ENCODE results near the gene CPN2. TPM values are rescaled to one million over a fixed set of nuclear protein-coding genes. Genes with fewer than 3 reads are reported as not detected.

The CPN2 gene
- total RNA-seq, 1 donor from 2014 or later = not detected

DNA sequence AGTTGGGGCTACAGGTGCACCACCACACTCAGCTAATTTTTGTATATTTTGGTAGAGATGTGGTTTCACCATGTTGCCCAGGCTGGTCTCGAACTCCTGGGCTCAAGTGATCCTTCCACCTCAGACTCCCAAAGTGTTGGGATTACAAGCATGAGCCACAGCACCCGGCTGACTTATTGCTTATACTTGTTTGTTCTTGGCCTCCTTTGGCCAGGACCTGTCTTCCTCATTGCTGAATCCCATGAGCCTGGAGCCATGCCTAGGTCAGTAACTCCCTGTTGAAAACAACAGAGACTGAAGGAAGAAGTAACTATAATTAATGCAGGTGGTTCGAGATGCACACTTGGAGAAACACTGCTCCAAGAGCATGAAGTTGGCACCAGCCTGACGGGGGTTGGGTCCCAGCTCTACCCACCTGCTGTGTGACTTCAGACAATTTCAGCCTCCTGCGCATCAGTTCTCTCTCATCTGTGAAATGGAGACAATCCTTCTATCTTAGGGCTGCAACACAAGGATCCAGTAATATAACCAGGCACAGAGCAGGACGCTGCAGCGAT lies 38.9 kb downstream of the CPN2 start:
- ATAC-seq = no peak

DNA sequence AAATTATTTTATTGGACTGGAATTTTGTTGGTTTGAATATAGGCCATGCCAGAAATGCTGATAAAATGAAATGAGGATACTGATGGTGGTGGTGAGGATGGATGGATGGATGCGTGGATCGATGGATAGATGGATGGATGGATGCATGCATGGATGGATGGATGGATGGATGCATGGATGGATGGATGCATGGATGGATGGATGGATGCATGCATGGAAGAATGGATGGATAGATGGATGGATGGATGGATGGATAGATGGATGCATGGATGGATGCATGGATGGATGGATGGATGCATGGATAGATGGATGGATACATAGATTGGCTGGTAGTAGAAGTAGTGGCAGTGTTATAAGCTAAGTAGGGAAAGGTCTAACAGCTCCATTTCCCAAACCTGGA lies 40.1 kb downstream of the CPN2 start:
- ATAC-seq = no peak

DNA sequence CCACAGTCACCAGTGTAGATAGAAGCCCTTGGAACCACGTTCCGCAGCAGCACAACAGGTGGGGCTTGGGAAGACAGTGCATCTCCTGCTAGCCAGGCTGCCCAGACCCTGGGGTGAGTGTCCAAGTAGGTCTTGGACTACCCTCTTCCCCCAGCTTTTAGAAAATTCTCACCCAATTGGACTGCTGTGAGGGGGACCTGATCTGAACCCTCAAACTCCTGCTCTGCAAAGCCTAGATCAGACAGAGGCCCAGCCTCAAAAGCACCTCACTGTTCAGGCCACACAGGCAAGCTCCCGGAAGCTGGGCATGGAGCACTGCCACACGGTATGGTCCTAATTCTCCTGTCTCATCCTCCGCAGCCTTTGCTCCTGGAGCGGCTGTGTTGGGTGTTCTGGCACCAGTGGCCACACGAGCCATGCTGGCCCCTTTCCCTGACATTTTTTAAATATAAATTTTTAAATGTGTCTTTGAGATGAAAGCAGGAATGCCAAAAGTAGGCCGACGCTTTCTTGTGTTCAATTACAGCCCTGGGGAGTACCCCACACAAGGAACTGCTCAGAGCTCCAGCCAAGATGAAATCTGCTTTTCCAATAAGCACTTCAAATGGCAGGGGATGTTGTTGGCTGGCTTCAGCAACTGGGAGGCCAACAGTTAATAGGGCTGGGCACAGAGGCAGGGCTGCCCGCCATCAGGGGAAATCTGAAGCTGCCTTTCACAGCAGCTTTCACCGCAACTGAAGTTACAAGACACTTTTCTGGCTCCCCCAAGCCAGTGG lies 40.9 kb downstream of the CPN2 start:
- ATAC-seq = no peak

DNA sequence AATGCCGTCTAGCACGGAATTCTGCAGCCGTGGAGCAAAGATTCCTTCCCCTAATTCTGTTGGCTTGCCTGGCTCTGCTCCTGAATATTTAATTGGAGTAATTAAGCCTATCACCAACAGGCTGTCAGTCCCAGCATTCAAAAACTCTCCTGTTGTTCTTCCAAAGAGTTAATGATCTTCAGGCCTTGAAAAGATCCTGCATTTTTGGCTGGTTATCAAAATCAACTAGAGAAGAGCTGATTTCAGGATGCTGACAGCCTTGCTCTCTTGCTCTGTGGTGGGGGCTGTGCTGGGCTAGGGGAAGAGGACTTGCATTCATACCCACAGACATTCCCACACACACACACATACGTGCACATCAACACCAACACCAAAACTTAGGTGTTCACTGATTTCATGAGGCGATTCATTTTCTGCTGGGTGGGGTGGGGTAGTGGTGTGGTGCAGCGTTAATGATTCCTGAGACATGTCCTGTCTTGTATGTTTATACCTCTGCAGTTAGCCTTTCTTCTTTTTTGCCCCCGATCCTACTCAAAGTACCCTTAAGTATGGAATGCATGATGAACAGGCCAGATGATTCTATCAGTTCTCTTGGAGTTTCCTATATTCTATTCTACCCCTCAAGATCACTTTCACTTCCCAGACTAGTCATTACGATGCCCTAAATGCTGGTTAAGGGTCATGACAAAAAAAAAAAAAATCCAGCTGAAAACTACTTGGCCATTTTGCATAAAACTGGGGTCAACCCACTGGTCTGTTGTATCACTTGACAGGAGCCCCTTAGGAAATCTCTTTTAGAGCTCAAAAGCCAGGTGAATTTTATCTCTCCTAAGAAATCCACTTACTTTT lies 42.3 kb downstream of the CPN2 start:
- ATAC-seq = no peak

DNA sequence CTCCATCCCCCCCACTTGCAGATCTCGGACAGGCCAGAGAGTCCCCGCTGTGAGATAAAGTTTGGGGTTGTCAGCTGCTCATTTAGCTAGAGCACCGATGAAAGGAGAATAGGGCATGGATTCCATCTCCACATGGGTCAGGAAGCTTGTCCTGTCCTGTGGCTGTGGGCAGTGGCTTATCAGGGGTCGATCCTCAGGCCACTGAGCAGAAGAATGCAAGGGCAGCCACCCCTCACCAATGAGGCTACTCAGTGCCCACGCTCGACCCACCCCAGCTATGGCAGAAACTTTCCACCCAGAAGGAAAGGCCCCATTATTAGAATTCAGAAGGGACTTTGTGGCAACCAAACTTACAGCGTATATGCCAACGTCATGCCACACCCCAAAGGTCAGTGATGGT lies 43.3 kb downstream of the CPN2 start:
- ATAC-seq = no peak

DNA sequence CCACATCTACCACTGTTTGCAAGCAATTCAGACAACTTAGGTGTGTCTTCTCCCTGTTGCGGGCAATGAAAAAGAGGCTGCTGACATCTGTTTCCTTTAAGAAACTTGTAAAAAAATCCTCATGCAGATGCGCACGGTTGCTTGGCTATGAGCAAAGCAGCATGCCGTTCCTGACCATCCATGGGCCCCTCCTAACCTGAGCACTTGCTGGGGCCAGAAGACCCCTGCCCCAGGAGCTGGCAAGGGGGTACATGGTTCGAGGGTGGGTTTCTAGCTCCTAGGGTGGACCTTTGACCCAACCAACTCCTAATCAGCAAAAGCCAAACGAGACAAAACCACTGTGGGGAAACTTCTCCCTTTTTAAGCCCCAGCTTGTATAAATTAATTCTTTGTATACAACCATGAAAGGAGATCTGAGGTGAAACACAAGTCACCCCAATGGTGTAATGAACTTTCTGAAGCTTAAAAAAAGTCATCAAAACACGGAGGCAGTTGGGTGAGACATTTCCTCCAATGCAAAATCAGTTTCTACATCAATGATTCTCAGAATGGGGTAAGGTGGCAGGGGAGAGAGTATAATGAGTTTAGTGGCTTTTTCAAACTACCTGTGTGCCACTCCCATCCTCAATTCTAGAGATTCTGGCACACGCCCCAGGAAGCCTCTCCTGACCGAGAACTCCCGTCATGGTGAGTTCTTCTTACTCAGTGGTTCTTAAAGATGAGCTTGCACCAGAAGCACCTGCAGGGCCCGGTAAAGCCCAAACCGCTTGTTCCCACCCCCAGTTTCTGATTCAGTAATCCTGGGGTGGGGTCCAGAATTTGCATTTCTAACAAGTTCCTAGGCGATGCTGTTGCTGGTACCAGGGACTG lies 44.1 kb downstream of the CPN2 start:
- ATAC-seq = peak; percentile 23

DNA sequence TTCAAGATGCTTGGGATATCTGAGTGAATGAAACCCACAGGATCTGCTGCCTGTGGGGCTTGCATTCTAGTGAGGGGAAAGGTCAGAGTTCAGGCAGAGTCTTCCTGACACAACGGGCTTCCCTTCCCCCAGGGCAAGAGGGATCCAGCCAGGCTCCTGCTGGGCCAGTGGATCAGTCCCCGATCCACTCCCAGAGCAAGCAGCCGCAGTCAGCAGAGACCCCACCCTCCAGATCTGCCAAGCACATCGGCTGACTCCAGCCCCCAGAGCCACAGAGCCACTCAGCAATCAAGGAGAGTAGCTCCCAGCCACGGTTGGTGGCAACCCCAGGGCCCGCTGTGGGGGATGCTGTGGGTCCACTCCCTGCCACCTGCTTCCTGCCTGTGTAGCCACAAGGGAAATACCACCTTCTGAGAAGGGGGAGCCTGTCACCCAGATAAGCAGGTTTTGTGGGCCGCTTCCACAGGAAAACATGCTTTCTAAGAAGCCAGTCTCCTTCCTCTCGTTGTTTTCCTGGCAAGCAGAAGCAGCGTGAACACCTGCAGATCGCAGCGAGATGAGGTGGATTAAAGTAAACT lies 44.9 kb downstream of the CPN2 start:
- ATAC-seq = peak; percentile 17

DNA sequence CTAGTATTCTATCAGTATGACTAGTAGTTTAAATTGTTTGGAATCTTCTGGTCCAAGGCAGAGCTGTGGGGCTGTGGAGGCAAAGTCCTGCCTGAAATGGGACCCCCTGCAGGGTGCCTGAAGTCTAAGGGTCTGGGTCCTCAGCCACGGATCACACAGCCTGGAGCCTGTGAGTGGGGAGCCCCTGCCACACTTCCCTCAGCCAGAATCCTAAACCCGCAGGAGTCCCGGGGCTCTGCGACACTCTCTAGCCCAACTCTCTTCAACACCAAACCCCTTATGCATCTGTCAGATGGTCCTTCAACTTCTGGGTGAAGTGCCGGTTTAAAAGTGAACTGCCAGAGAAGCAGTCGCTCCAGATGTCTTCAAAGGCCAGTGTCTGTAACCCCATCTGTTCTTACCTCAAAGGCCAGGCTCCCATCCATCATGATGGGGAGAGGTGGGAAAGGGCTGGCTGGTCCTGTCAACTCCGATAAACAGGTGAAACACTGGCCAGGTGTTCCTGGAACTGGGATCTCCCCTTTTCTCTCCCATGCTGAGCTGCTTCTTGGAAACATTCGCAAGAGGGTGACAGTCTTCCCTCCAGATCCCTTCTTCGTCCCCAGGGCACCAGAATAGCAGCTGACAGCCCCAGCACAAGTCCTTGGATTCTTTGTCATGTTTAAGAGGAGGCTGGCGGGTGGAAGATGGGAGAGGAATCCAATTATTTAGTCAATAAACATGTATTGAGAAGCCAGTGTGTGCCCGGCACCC lies 45.6 kb downstream of the CPN2 start:
- no peak for ATAC-seq

DNA sequence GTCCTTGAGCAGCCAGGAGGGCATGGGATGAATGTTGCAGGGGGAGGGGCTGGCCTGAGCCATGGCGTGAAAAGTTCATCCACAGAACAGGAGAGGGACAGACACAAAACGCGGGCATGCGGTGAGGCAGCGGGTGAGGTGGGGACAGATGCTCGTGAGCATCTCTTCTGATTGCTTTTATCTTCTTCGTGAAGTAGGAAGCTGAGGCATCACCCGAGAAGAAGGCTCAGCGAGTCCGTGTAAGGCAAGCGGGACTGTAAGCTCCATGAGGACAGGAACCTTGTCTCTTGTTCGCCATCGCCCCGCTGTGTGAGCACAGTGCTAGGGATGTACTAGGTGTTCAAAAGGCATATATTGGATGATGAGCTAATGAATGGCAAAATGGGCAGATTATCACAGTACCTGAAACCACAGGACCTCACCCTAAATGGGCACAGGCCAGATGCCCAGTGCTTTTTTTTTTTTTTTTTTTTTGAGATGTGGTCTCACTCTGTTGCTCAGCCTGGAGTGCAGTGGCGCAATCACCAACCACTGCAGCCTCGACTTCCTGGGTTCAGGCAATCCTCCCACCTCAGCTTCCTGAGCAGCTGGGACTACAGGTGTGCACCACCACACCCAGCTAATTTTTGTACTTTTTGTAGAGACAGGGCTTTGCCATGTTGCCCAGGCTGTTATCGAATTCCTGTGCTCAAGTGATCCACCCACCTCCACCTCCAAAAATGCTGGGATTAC lies 46.8 kb downstream of the CPN2 start:
- no peak for ATAC-seq

DNA sequence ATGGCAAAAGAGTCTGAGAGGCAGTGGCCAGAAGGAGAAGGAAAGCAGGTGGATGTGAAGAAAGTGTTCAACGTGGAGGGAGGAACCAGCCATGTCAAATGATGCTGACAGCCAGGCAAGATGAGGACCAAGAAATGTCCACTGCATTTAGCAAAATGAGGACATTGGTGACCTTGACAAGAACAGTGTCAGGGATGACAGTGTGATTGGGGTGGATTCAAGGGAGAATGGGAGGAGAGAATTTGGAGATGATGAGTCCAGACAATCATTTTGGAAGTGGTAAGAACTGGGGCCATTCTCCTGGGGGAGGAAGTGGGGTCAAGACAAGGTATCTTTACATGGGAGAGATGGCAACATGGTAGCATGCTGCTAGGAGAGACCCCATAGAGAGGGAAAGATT lies 47.4 kb downstream of the CPN2 start:
- ATAC-seq = no peak

DNA sequence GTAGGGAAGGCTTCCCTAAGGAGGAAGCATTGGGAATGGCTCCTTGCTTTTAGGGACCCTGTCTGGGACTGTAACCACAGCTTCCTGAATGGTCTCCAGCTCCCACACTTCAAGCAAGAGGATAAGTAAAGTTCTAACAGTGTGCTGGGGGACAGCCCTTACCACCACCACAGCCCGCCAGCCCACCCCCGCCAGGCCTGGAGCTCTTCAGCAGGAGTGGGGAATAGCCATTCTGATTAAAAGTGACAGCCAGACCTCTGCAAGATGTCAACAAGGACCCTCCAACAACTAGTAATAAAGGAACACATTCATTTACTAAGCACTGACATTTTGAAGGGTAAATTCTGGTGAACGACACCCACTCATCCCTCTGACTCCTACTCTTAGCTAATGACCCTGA lies 49.4 kb downstream of the CPN2 start:
- no peak for ATAC-seq

DNA sequence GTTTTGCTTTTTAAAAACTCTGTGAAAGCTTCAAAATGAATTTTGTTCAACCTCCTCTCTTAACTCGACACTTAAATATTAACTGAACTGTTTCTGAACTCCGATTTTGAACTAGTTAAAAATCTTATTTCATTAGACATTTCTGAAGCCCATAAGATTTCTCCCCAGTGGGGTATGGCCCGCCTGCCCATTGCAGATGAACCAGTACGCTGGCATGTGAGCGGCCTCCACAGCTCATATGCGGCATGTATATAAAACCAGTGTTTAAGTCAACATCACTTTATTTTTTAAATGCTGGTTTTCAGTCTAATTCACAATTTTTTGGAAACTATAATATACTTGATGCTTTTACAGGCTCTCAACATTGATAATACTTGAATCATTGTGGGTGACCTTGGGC lies 50.2 kb downstream of the CPN2 start:
- ATAC-seq = no peak

DNA sequence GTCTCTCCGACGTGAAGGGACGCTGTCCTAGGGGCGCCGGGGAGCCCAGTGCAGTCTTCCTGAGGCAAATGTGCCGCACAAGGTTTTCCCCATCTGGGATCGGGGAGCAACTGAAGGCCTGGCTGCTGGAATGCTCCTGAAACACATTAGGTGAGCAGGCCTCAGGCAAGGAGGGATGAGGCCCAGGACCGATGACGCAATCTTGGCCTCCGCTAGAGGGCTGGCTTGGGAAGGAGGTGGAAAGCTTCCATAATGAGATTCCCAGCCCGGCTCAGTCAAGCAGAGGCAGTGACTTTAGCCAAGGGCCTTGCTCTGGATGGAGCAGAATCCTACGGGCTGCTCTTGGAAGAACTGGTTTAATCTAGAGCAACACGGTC lies 50.8 kb downstream of the CPN2 start:
- peak; percentile 29 for ATAC-seq

DNA sequence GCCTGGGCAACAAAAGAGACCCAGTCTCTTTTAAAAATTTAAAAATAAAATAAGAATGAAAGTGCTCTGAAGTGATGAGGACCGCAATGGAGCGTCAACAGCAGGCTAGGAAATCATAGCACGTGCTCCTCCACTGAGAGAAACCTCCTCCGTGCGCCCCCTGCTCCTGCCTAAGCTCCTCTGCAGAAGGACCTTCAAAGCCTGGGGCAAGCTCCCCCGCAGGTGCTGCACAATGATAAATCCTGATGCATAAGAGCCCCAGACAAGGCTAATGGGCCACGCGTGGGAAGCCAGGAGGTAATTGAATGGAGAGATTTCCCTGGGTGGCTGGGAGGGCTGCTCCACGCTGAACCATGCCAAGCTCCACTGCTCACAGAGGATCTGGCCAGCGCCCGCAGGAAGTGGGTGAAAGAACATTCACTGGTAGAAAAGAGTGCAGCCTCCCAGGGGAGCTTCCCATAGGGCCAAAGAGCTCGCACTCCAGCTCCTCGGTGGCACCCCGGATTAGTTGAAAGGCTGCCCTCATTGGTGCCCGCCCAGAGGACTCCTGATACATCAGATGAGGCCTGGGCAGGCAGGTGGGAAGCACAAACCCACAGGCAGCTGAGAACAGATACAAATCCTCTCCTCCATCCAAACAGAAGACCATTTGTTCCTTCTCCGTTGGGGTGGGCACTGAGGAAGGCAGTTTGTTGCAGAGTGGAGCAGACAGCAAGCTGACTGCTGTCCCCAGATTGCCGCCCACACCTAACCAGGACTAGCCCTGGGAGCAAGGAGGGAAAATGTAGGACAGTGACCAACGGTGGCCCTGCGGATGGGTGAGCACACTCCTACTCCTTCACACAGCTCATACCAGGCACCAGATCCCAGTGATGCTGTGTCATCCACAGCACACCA lies 52.5 kb downstream of the CPN2 start:
- ATAC-seq = no peak

DNA sequence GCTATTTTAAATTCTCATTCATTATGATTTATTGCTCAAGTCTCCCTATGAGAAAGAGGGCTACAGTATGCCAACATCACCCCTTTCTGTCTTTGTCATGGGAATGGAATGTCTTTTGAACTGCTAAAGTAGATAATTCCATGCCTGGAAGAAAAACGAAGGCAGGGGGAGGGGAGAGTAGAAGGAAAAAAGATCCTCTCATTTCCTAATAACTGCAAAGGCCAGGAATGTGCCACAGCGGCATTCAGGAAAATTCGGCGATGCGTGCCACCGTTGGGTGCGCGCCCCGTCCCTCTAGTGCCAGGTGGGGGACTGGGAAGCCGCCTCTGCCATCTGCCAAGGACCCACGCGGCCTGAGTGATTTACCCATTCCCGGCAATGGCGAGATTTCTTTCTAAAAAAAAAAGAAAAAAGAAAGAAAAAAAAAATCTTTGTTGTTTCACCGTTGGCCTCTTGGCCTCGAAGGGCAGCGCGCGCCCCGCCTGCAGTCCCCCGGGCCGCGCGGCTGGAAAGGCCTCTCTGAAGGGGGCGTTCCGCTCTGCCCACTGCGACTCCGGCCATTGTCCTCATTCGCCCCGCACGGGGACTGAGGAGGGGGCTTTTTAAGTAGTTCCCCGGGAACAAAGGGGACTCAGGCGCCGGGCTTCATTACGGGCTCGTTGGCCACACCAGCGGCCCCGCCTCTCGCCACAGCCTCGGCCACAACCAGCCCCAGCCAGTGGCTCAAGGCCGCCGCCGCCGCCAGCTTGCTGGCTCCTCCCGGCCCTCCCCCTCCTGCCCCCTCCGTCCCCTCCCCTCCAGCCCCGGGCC lies 54.5 kb downstream of the CPN2 start:
- peak; percentile 50 for ATAC-seq

DNA sequence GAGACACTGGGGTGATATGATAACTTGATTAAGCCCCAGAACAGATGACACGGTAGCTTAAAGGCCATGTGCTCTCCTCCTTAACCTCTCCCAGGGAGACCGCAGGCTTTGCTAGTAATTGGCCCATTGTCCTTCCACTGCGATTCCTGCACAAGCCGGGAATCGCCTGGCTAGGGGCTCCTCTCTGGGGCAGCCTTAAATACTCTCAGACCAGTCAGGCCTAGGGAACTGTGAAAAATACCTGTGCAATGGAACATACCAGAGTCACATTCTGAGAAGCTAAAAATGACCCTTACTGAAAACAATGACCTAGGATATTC lies 56.3 kb downstream of the CPN2 start:
- ATAC-seq = no peak

DNA sequence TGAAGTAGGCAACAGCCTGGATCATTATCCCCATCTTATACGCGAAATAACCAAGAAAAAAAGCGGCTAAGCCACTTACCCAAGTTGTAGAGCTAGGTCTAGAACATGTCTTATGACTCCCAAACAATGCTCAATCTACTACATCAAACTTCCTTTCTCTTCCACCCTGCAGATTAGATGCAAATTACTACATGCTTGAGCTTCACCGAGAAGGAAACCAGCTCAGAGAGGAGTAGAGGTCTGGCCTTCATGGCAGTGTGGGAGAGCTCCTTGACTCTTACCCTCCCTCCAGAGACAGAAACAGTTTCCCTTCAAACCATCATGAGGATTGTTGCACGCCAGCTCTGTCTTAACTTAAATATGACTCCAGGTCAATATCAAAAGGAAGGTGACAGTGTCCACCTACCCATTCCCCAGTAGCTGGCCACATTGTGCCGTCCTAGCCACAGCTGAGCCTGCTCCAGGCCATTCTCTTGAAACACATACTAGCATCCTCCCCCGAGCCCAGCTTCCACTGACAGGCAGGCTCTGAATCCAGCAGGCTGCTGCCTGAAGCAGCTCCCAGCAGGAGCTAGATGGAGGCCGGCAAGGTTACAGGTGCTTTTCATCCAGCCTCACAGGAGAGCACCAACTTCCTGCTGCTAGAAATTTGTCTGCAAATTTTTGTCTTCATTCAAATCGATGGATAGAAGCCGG lies 56.8 kb downstream of the CPN2 start:
- no peak for ATAC-seq

DNA sequence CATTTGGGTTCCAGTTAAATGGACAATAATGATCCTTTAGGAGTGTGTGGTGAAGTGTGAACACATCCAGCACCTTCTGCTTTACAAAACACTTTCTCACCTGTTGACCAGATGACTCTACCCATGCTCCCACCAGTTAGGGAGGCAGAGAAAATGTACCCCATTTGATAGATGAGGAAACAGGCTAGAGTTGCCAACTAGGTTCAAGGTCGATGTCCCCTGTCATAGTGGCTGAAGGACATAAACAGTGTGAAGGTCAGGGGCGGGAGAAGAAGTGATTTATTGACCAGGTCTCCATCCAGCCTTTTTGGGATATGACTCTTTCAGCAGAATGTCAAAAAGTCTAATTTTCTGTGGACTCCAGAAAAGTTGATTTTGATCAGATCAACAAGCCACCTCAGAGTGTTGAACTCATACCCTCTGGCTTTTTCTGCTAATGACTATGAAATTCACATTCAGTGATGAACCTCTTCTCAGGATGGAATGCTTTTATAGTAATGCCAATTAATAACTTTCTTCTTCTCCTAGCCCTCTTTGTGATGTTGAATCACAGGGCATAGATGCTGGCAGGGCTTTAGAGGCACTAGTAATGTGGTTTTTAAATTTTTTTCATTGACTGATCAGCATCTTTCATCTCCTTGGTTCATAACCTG lies 57.5 kb downstream of the CPN2 start:
- no peak for ATAC-seq

All from esophagus mucosa (tissue), 1 donor.